RWPE2 (cell line): ENCODE data around the gene FUZ.

Experiments
- ATAC-seq: fragments of 200-7000 bp; cut with Tn5 transposase; 3 replicates; pipeline ENCODE4 v1.9.1; 2021; ENCODE audit warnings: low read depth
- DNase-seq: peaks from one replicate; pipeline ENCODE4 v3.0.0-alpha.2; 2020; ENCODE audit warnings: low spot score
- H3K27ac ChIP-seq: fragments of 450-650 bp; 2 replicates; pipeline ENCODE4 v1.5.1; 2017; ENCODE audit warnings: mild to moderate bottlenecking; ENCODE audit not compliant: poor library complexity, severe bottlenecking
- H3K27me3 ChIP-seq: fragments of 250-450 bp; sonication (Bioruptor Pico); 2 replicates; pipeline ENCODE4 v1.5.1; 2021; ENCODE audit warnings: mild to moderate bottlenecking, moderate library complexity; ENCODE audit not compliant: insufficient read depth, poor library complexity, severe bottlenecking
- H3K36me3 ChIP-seq: fragments of 250-450 bp; sonication (Bioruptor Pico); 2 replicates; pipeline ENCODE4 v1.5.1; 2020; ENCODE audit warnings: low read depth, mild to moderate bottlenecking, moderate library complexity
- H3K4me1 ChIP-seq: fragments of 250-450 bp; sonication (Bioruptor Pico); 2 replicates; pipeline ENCODE4 v1.5.1; 2021; ENCODE audit warnings: mild to moderate bottlenecking, moderate library complexity; ENCODE audit not compliant: insufficient read depth, poor library complexity, severe bottlenecking
- H3K4me3 ChIP-seq: fragments of 250-450 bp; sonication (Bioruptor Pico); 2 replicates; pipeline ENCODE4 v1.5.1; 2021; ENCODE audit warnings: mild to moderate bottlenecking, moderate library complexity; ENCODE audit not compliant: severe bottlenecking
- H3K9me3 ChIP-seq: fragments of 250-450 bp; sonication (Bioruptor Pico); 2 replicates; pipeline ENCODE4 v1.5.1; 2021; ENCODE audit warnings: mild to moderate bottlenecking, moderate library complexity; ENCODE audit not compliant: severe bottlenecking
- CTCF ChIP-seq: fragments of 450-650 bp; IDR thresholded peaks from one replicate; pipeline ENCODE4 v1.5.1; 2017; ENCODE audit warnings: mild to moderate bottlenecking, moderate library complexity; ENCODE audit not compliant: poor library complexity, severe bottlenecking

FUZ gene

GRCh38 chr19:49761625-49762311 is 51.3 kb downstream of the FUZ start:
- H3K4me1 ChIP-seq: peaks cover 8% of the 10 kb centered on the region
- ATAC-seq (no peak), DNase-seq (no peak)
- H3K36me3 ChIP-seq: no peaks in the 10 kb centered on the region
- no peaks in the 10 kb centered on the region for H3K27me3 ChIP-seq
- no peaks in the 10 kb centered on the region for H3K9me3 ChIP-seq
- H3K27ac ChIP-seq: no peak overlapping the region
- H3K4me3 ChIP-seq: no peak overlapping the region
- TF ChIP-seq CTCF: peak; percentile 13

GRCh38 chr19:49761249-49761624 is 51.9 kb downstream of the FUZ start:
- Histone ChIP-seq H3K27me3 (no peaks in the 10 kb centered on the region), H3K27ac (no peak overlapping the region), H3K36me3 (no peaks in the 10 kb centered on the region), H3K4me3 (no peak overlapping the region), H3K9me3 (peaks cover under 1% of the 10 kb centered on the region), H3K4me1 (peaks cover 8% of the 10 kb centered on the region)
- no peak for TF ChIP-seq CTCF
- no peak for ATAC-seq
- DNase-seq: no peak

- Histone ChIP-seq H3K36me3 (no peaks in the 10 kb centered on the region), H3K4me1 (no peaks in the 10 kb centered on the region), H3K27ac (peak overlapping the region; percentile 23), H3K9me3 (peaks cover 6% of the 10 kb centered on the region), H3K4me3 (no peak overlapping the region), H3K27me3 (no peaks in the 10 kb centered on the region)
- no peak for TF ChIP-seq CTCF
- peak; percentile 51; the same call in 2 of the 3 replicates for ATAC-seq
- DNase-seq: no peak
Observed at GRCh38 chr19:49758292-49758691, 54.8 kb downstream of the FUZ start.
